Right atrium auricular region (tissue), 2 donors: Measurements from ENCODE around the gene SPTBN4. TPM values are rescaled to one million over a fixed set of nuclear protein-coding genes. Genes with fewer than 3 reads are reported as not detected.
"Not testable (repeated sequence)": the region's sequence is repeated elsewhere in the genome, so short reads cannot be mapped to it uniquely, and the experiment has no call there.

ENCODE experiments used
- DNase-seq: peaks from one replicate; pipeline ENCODE4 v3.0.0-alpha.2; 2019; ENCODE audit warnings: low spot score
- H3K27ac ChIP-seq, 2 donors: fragments of 200-600 bp; sonication (generic); 1 replicate in 1 of 2; 2 replicates in 1 of 2; pipeline ENCODE4 v1.5.1; 2016 to 2019
- H3K27me3 ChIP-seq, 2 donors: fragments of 200-600 bp; sonication (generic); one replicate each; pipeline versions ENCODE4 v1.5.1 to v1.6.0; 2017 to 2019
- H3K36me3 ChIP-seq: fragments of 200-600 bp; sonication (generic); one replicate; pipeline ENCODE4 v1.5.1; 2016
- H3K4me1 ChIP-seq, 2 donors: fragments of 200-600 bp; sonication (generic); one replicate each; pipeline versions ENCODE4 v1.5.1 to v1.6.0; 2017 to 2019
- H3K4me3 ChIP-seq, 2 donors: fragments of 200-600 bp; sonication (generic); 1 replicate in 1 of 2; 2 replicates in 1 of 2; pipeline ENCODE4 v1.5.1; 2017 to 2019; ENCODE audit warnings: mild to moderate bottlenecking in 1 of 2, moderate library complexity in 1 of 2
- H3K9me3 ChIP-seq, 2 donors: fragments of 200-600 bp; sonication (generic); one replicate each; pipeline ENCODE4 v1.5.1; 2019
- CTCF ChIP-seq, 2 donors: fragments of 200-600 bp; sonication (generic); IDR thresholded peaks; one replicate each; pipeline ENCODE4 v1.5.1; 2019; ENCODE audit warnings: antibody characterized with exemption in 2 of 2
- total RNA-seq, 2 donors: library from RNA; depleted of rRNA; stranded (reverse); fragments of >200 nt; gene quantifications; one replicate each; pipeline ENCODE4 v1.1.0, GENCODE V29; 2016

The SPTBN4 gene
- total RNA-seq, 2 donors from 2014 or later: 5.2 to 5.5 TPM

DNA sequence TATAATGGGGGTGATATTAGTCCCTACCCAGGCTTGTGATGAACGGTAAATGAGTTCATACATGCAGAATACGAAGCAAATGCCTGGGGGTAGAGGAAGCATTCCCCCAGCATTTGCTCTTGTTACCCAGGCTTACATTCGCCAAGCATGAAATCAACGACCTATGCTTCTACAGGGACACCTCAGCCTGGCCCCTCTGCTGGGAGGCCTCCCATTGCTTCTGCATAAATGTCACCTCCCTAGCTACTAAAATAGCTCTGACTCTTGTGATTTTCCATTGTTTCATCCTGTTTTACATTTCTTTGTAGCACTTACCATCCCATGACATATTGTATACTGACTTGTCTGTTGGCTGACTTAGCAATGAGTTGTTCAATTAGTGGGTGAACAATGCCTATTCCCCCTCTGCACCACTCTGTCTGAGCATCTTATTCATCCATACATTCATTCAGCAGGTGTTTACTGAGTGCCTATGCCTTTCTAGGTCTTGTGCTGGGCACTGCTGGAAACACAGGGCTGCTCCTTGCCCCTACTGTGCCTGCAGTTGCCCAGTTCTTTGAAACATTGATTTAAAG is 47.0 kb downstream of the SPTBN4 start:
- no peak for TF ChIP-seq CTCF (IDR thresholded peaks at IDR 0.05)
- H3K9me3 ChIP-seq: no peaks in the 10 kb centered on the region
- no peaks in the 10 kb centered on the region for H3K36me3 ChIP-seq
- no peak overlapping the region for H3K27ac ChIP-seq
- H3K4me1 ChIP-seq: peaks cover 0 to 9% of the 10 kb centered on the region in 2 donors
- DNase-seq: no peak
- H3K27me3 ChIP-seq: no peaks in the 10 kb centered on the region
- no peak overlapping the region for H3K4me3 ChIP-seq

GRCh38 chr19:40517248-40517647 is 50.4 kb downstream of the SPTBN4 start:
- Histone ChIP-seq H3K36me3 (no peaks in the 10 kb centered on the region), H3K9me3 (no peaks in the 10 kb centered on the region), H3K4me1 (peaks cover 0 to 9% of the 10 kb centered on the region in 2 donors), H3K27ac (no peak overlapping the region), H3K27me3 (no peaks in the 10 kb centered on the region), H3K4me3 (no peak overlapping the region)
- no peak for TF ChIP-seq CTCF (IDR thresholded peaks at IDR 0.05)
- DNase-seq: no peak

DNA sequence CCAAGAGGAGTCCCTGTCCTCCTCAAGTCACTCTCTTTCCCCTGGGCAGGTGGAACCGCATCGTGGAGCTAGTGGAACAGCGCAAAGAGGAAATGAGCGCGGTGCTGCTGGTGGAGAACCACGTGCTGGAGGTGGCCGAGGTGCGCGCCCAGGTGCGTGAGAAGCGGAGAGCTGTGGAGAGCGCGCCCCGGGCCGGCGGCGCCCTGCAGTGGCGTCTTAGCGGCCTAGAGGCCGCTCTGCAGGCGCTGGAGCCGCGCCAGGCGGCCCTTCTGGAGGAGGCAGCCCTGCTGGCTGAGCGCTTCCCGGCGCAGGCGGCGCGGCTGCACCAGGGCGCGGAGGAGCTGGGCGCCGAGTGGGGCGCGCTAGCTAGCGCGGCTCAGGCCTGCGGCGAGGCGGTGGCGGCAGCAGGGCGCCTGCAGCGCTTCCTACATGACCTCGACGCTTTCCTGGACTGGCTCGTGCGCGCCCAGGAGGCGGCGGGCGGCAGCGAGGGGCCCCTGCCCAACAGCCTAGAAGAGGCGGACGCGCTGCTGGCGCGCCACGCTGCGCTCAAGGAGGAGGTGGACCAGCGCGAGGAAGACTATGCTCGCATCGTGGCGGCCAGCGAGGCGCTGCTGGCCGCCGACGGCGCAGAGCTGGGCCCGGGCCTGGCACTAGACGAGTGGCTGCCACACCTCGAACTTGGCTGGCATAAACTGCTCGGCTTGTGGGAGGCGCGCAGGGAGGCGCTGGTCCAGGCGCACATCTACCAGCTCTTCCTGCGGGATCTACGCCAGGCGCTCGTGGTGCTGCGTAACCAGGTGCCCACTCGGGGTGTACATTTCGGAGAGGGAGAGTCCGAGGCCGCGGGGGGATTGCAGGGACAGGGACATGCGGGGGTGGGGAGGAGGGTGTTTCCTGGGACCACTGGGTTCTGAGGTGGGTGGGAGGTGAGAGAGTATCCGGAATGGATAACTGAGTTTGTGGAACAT is 52.8 kb downstream of the SPTBN4 start:
- Histone ChIP-seq H3K4me1 (no peaks in the 10 kb centered on the region), H3K36me3 (no peaks in the 10 kb centered on the region), H3K27ac (no peak overlapping the region), H3K9me3 (no peaks in the 10 kb centered on the region), H3K27me3 (no peaks in the 10 kb centered on the region), H3K4me3 (no peak overlapping the region)
- no peak for DNase-seq
- TF ChIP-seq CTCF (IDR thresholded peaks at IDR 0.05): no peak

- DNase-seq: no peak
- Histone ChIP-seq H3K4me3 (no peak overlapping the region), H3K4me1 (no peaks in the 10 kb centered on the region), H3K36me3 (no peaks in the 10 kb centered on the region), H3K27me3 (no peaks in the 10 kb centered on the region), H3K9me3 (no peaks in the 10 kb centered on the region), H3K27ac (no peak overlapping the region)
- TF ChIP-seq CTCF (IDR thresholded peaks at IDR 0.05): peak in 1 of 2 donors; percentile 40
These were observed 54.5 kb downstream of the SPTBN4 start for GRCh38 chr19:40521276-40521675.

DNA sequence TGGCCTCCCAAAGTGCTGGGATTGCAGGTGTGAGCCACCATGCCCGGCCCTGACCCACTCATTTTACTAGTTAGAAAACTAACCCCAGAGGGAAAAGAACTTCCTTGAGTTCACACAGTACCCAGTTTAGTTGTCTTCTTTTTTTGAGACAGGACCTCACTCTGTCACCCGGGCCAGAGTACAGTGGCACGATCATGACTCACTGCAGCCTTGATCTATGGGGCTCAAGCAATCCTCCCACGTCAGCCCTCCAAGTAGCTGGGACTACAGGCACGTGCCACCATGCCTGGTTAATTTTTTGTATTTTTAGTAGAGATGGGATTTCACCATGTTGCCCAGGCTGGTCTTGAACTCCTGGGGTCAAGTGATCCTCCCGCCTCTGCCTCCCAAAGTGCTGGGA is 55.1 kb downstream of the SPTBN4 start:
- not testable (repeated sequence) for H3K4me1 ChIP-seq, H3K27me3 ChIP-seq, H3K9me3 ChIP-seq

GRCh38 chr19:40523322-40524047 is 56.7 kb downstream of the SPTBN4 start:
- H3K36me3 ChIP-seq: no peaks in the 10 kb centered on the region
- no peaks in the 10 kb centered on the region for H3K27me3 ChIP-seq
- H3K9me3 ChIP-seq: no peaks in the 10 kb centered on the region
- no peak overlapping the region for H3K4me3 ChIP-seq
- no peaks in the 10 kb centered on the region for H3K4me1 ChIP-seq
- H3K27ac ChIP-seq: no peak overlapping the region
- TF ChIP-seq CTCF (IDR thresholded peaks at IDR 0.05): peak; percentile 28 to 56
- DNase-seq: no peak

More for the DNA sequence above, 55.1 kb downstream of the SPTBN4 start:
- not testable (repeated sequence) for DNase-seq, H3K27ac ChIP-seq, H3K36me3 ChIP-seq, H3K4me3 ChIP-seq
